ENCODE data around the gene ADAM12.

DNA sequence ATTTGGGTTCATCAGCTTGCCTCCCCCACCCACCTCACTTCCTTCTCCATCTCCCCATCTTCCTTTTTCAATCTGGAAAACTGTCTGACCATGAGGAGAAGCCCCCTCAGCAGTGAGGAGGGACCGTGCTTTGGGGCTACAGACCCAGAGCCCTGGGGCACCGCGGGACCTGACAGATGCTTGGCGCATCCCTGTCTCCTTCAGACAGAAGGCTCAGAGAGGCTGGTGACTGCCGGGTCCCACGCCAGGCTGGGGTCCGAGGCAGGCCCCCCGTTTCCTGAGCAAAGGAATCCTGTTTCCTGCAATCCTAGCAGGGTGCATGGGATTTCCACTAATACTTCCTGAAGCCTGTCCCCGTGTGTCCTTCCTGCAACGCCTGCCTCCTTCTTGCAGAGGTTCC is 344.9 kb downstream of the ADAM12 start:
- TF ChIP-seq, protein P1, sequence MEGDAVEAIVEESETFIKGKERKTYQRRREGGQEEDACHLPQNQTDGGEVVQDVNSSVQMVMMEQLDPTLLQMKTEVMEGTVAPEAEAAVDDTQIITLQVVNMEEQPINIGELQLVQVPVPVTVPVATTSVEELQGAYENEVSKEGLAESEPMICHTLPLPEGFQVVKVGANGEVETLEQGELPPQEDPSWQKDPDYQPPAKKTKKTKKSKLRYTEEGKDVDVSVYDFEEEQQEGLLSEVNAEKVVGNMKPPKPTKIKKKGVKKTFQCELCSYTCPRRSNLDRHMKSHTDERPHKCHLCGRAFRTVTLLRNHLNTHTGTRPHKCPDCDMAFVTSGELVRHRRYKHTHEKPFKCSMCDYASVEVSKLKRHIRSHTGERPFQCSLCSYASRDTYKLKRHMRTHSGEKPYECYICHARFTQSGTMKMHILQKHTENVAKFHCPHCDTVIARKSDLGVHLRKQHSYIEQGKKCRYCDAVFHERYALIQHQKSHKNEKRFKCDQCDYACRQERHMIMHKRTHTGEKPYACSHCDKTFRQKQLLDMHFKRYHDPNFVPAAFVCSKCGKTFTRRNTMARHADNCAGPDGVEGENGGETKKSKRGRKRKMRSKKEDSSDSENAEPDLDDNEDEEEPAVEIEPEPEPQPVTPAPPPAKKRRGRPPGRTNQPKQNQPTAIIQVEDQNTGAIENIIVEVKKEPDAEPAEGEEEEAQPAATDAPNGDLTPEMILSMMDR (conservative IDR thresholded peaks at IDR 0.05): no peak
- TF ChIP-seq EZH2 (IDR thresholded peaks at IDR 0.05; ENCODE audit: low read depth): no peak
